PC-3 (cell line): ENCODE measurements around the gene DAB1. TPM values are rescaled to one million over a fixed set of nuclear protein-coding genes. Genes with fewer than 3 reads are reported as not detected.

ENCODE experiments used
- ATAC-seq: fragments of 200-7000 bp; cut with Tn5 transposase; 2 replicates; pipeline ENCODE4 v1.9.1; 2020; ENCODE audit warnings: mild to moderate bottlenecking, moderate library complexity
- BruUV-seq: library from RNA; stranded (reverse); fragments of 400-500 nt; replicated peaks from 2 replicates; lab custom pipeline; 2021; lab: Mats Ljungman, UMichigan
- CTCF ChIA-PET: fragments of 300-600 bp; sonication (Branson Sonifier 250); formaldehyde crosslinking; loops from one replicate; lab custom pipeline; 2022; ENCODE audit warnings: antibody characterized with exemption; lab: Charles Lee
- POLR2A ChIA-PET: fragments of 300-600 bp; sonication (Branson Sonifier 250); formaldehyde crosslinking; loops from one replicate; lab custom pipeline; 2022; ENCODE audit warnings: antibody characterized with exemption; ENCODE audit not compliant: unreplicated experiment; lab: Charles Lee
- DNase-seq: peaks from one replicate; pipeline ENCODE4 v3.0.0-alpha.2; 2015
- H2AFZ ChIP-seq: fragments of 300-600 bp; sonication (generic); 2 replicates; pipeline ENCODE4 v1.6.0; 2016; ENCODE audit warnings: antibody characterized with exemption, low read length
- H3F3A ChIP-seq: fragments of 300-600 bp; sonication (generic); one replicate; pipeline ENCODE4 v1.6.0; 2017; ENCODE audit warnings: antibody characterized with exemption, low read length, control low read depth, mild to moderate bottlenecking; ENCODE audit not compliant: unreplicated experiment
- H3K27ac ChIP-seq: fragments of 300-600 bp; sonication (generic); 2 replicates; pipeline ENCODE4 v1.5.1; 2016; ENCODE audit warnings: mild to moderate bottlenecking, low read length
- H3K27me3 ChIP-seq: fragments of 300-600 bp; sonication (generic); 2 replicates; pipeline ENCODE4 v1.6.1; 2016; ENCODE audit warnings: low read length, mixed read lengths
- H3K36me3 ChIP-seq: fragments of 300-600 bp; sonication (generic); 2 replicates; pipeline ENCODE4 v1.6.1; 2016; ENCODE audit warnings: low read depth, mixed run types, low read length, mixed read lengths
- H3K4me1 ChIP-seq: fragments of 300-600 bp; sonication (generic); 2 replicates; pipeline ENCODE4 v1.5.1; 2016; ENCODE audit warnings: low read length; ENCODE audit not compliant: insufficient read depth
- H3K4me2 ChIP-seq: fragments of 300-600 bp; sonication (generic); 2 replicates; pipeline ENCODE4 v1.6.0; 2016; ENCODE audit warnings: low read length
- H3K4me3 ChIP-seq: fragments of 300-600 bp; sonication (generic); 2 replicates; pipeline ENCODE4 v1.5.1; 2016; ENCODE audit warnings: mild to moderate bottlenecking, low read length, mixed read lengths
- H3K79me2 ChIP-seq: fragments of 300-600 bp; sonication (generic); 2 replicates; pipeline ENCODE4 v1.6.1; 2017; ENCODE audit warnings: low read length, mixed read lengths
- H3K9ac ChIP-seq: fragments of 300-600 bp; sonication (generic); 2 replicates; pipeline ENCODE4 v1.6.0; 2016; ENCODE audit warnings: mild to moderate bottlenecking, low read length
- H3K9me2 ChIP-seq: fragments of 300-600 bp; sonication (generic); replicated peaks from 2 replicates; pipeline ENCODE4 v1.6.1; 2016; ENCODE audit warnings: mixed run types, low read length, mixed read lengths
- H3K9me3 ChIP-seq: fragments of 300-600 bp; sonication (generic); 2 replicates; pipeline ENCODE4 v1.6.1; 2016; ENCODE audit warnings: low read length, mixed read lengths
- H4K20me1 ChIP-seq: fragments of 300-600 bp; sonication (generic); 2 replicates; pipeline ENCODE4 v1.6.1; 2016; ENCODE audit warnings: low read length, mixed read lengths
- CTCF ChIP-seq: fragments of 300-600 bp; sonication (generic); conservative IDR thresholded peaks from 2 replicates; pipeline ENCODE4 v1.5.1; 2017; ENCODE audit warnings: antibody characterized with exemption, low read depth, mild to moderate bottlenecking, low read length
- EZH2 ChIP-seq: fragments of 300-600 bp; sonication (generic); IDR thresholded peaks from one replicate; pipeline ENCODE4 v1.6.1; 2017; ENCODE audit warnings: antibody characterized with exemption, mild to moderate bottlenecking, low read length; ENCODE audit not compliant: unreplicated experiment
- EZH2phosphoT487 ChIP-seq: fragments of 300-600 bp; sonication (generic); IDR thresholded peaks from 2 replicates; pipeline ENCODE4 v1.6.1; 2018; ENCODE audit warnings: mild to moderate bottlenecking, antibody characterized with exemption, low read length, borderline replicate concordance
- intact Hi-C: fragments of 100-400 bp; cut with micrococcal nuclease; formaldehyde crosslinking; loops from 2 replicates; pipeline ENCODE4 v1.9.0; 2023
- total RNA-seq: library from RNA; depleted of rRNA; stranded (reverse); fragments of >200 nt; gene quantifications from 2 replicates; pipeline ENCODE4 v1.2.3, GENCODE V29; 2014

Gene DAB1
- total RNA-seq, 1 experiment from 2014 or later: not detected

GRCh38 chr1:57451516-57451915, 27.7 kb upstream of the DAB1 start:
- no peak overlapping the region for H3K9ac ChIP-seq
- POLR2A ChIA-PET: no interaction called here

GRCh38 chr1:57450981-57451380, 27.1 kb upstream of the DAB1 start:
- Histone ChIP-seq H3K9me2 (no peaks in the 10 kb centered on the region), H3K9ac (no peak overlapping the region), H3K9me3 (no peaks in the 10 kb centered on the region), H3K79me2 (no peaks in the 10 kb centered on the region), H3K4me2 (no peak overlapping the region), H3F3A (no peaks in the 10 kb centered on the region), H3K27ac (no peak overlapping the region), H4K20me1 (no peaks in the 10 kb centered on the region), H3K4me3 (no peak overlapping the region), H3K4me1 (no peaks in the 10 kb centered on the region), H3K36me3 (no peaks in the 10 kb centered on the region), H3K27me3 (no peaks in the 10 kb centered on the region), H2AFZ (no peak overlapping the region)
- ATAC-seq (no peak), DNase-seq (no peak)
- intact Hi-C loops: no loop called here
- no TSS peak for BruUV-seq
- ChIA-PET POLR2A (no interaction called here), CTCF (no interaction called here)
- TF ChIP-seq CTCF: no peak
- TF ChIP-seq EZH2phosphoT487: no peak

More at GRCh38 chr1:57451516-57451915, 27.7 kb upstream of the DAB1 start:
- CTCF ChIA-PET: no interaction called here
- ATAC-seq (no peak), DNase-seq (no peak)
- Histone ChIP-seq H3K9me2 (no peaks in the 10 kb centered on the region), H3K27ac (no peak overlapping the region), H3K4me1 (no peaks in the 10 kb centered on the region), H3K27me3 (no peaks in the 10 kb centered on the region), H3K79me2 (no peaks in the 10 kb centered on the region), H2AFZ (no peak overlapping the region), H4K20me1 (no peaks in the 10 kb centered on the region), H3K4me2 (no peak overlapping the region), H3K4me3 (no peak overlapping the region), H3K9me3 (no peaks in the 10 kb centered on the region), H3F3A (no peaks in the 10 kb centered on the region), H3K36me3 (no peaks in the 10 kb centered on the region)
- intact Hi-C loops: no loop called here
- no TSS peak for BruUV-seq
- TF ChIP-seq EZH2phosphoT487 (no peak), EZH2 (no peak), CTCF (no peak)

- Histone ChIP-seq H3K27me3 (no peaks in the 10 kb centered on the region), H3K9me3 (no peaks in the 10 kb centered on the region), H3K4me3 (no peak overlapping the region), H3K27ac (no peak overlapping the region), H2AFZ (no peak overlapping the region), H3K9me2 (no peaks in the 10 kb centered on the region), H3K9ac (no peak overlapping the region), H3F3A (no peaks in the 10 kb centered on the region), H3K4me2 (no peak overlapping the region), H3K4me1 (no peaks in the 10 kb centered on the region), H4K20me1 (no peaks in the 10 kb centered on the region), H3K36me3 (no peaks in the 10 kb centered on the region), H3K79me2 (no peaks in the 10 kb centered on the region)
- DNase-seq (no peak), ATAC-seq (no peak)
- ChIA-PET POLR2A (no interaction called here), CTCF (no interaction called here)
- no peak for TF ChIP-seq EZH2phosphoT487
- no peak for TF ChIP-seq CTCF
- no peak for TF ChIP-seq EZH2
- intact Hi-C loops: no loop called here
- BruUV-seq: no TSS peak
Observed at GRCh38 chr1:57447551-57447950, 23.7 kb upstream of the DAB1 start.
